Ishikawa (cell line): Measurements from ENCODE around the gene NDST1.

ENCODE experiments used
- CEBPB ChIP-seq: IDR thresholded peaks from 2 replicates; pipeline ENCODE4 v1.6.1; 2012
- CREB1 ChIP-seq: IDR thresholded peaks from 2 replicates; pipeline ENCODE4 v1.6.1; 2012; ENCODE audit warnings: low read depth
- EGR1 ChIP-seq: IDR thresholded peaks from 2 replicates; pipeline ENCODE4 v1.6.1; 2012
- EP300 ChIP-seq: IDR thresholded peaks from 2 replicates; pipeline ENCODE4 v1.6.1; 2012; ENCODE audit warnings: borderline replicate concordance
- FOXM1 ChIP-seq: IDR thresholded peaks from 2 replicates; pipeline ENCODE4 v1.6.1; 2012; ENCODE audit warnings: low read depth, borderline replicate concordance
- MAX ChIP-seq: IDR thresholded peaks from 2 replicates; pipeline ENCODE4 v1.6.1; 2012
- NFIC ChIP-seq: IDR thresholded peaks from 2 replicates; pipeline ENCODE4 v1.6.1; 2012
- RAD21 ChIP-seq: IDR thresholded peaks from 2 replicates; pipeline ENCODE4 v1.6.1; 2012; ENCODE audit warnings: low read depth
- REST ChIP-seq: IDR thresholded peaks from 2 replicates; pipeline ENCODE4 v1.6.1; 2012; ENCODE audit warnings: low read depth, mild to moderate bottlenecking
- TAF1 ChIP-seq: IDR thresholded peaks from 2 replicates; pipeline ENCODE4 v1.6.1; 2012; ENCODE audit warnings: low read depth, mild to moderate bottlenecking
- TCF12 ChIP-seq: IDR thresholded peaks from 2 replicates; pipeline ENCODE4 v1.6.1; 2012; ENCODE audit warnings: low read depth
- TEAD4 ChIP-seq: IDR thresholded peaks from 2 replicates; pipeline ENCODE4 v1.6.1; 2012
- USF1 ChIP-seq: IDR thresholded peaks from 2 replicates; pipeline ENCODE4 v1.6.1; 2012
- YY1 ChIP-seq: IDR thresholded peaks from 2 replicates; pipeline ENCODE4 v1.6.1; 2012; ENCODE audit warnings: low read depth
- ZBTB7A ChIP-seq: IDR thresholded peaks from 2 replicates; pipeline ENCODE4 v1.6.1; 2012; ENCODE audit warnings: low read depth

Gene NDST1

GRCh38 chr5:150490296-150490669 is 17.6 kb upstream of the NDST1 start:
- no peak for TF ChIP-seq NFIC
- TF ChIP-seq CEBPB, result no peak
- no peak for TF ChIP-seq ZBTB7A
- no peak for TF ChIP-seq EP300
- no peak for TF ChIP-seq YY1
- TF ChIP-seq REST, result no peak
- TF ChIP-seq MAX, result no peak
- TF ChIP-seq TEAD4, result no peak
- no peak for TF ChIP-seq CREB1
- TF ChIP-seq TAF1, result no peak
- TF ChIP-seq RAD21, result no peak
- no peak for TF ChIP-seq FOXM1
- no peak for TF ChIP-seq TCF12

- TF ChIP-seq TCF12 (no peak), USF1 (no peak), CEBPB (no peak), TAF1 (no peak), NFIC (no peak), EGR1 (no peak)
These were observed 17.2 kb upstream of the NDST1 start for GRCh38 chr5:150490754-150491153.

- TF ChIP-seq FOXM1 (no peak), TEAD4 (no peak), EGR1 (no peak), REST (no peak), RAD21 (no peak), YY1 (no peak), TCF12 (no peak), NFIC (no peak), USF1 (no peak), TAF1 (no peak), CREB1 (no peak), ZBTB7A (no peak), CEBPB (no peak), MAX (no peak), EP300 (no peak)
These were observed 16.1 kb upstream of the NDST1 start for GRCh38 chr5:150491876-150492275.

GRCh38 chr5:150492621-150493020 is 15.3 kb upstream of the NDST1 start:
- TF ChIP-seq TEAD4 (no peak), MAX (no peak)

- TF ChIP-seq NFIC, result no peak
- no peak for TF ChIP-seq CREB1
- TF ChIP-seq MAX, result no peak
- no peak for TF ChIP-seq YY1
- TF ChIP-seq EGR1, result no peak
- no peak for TF ChIP-seq TCF12
- TF ChIP-seq RAD21, result no peak
- no peak for TF ChIP-seq USF1
- TF ChIP-seq TEAD4, result no peak
- TF ChIP-seq TAF1, result no peak
These were observed 11.8 kb upstream of the NDST1 start for GRCh38 chr5:150496098-150496497.

- no peak for TF ChIP-seq YY1
- TF ChIP-seq CEBPB, result no peak
- no peak for TF ChIP-seq TAF1
- TF ChIP-seq TCF12, result no peak
- no peak for TF ChIP-seq EP300
- no peak for TF ChIP-seq FOXM1
- TF ChIP-seq RAD21, result no peak
- TF ChIP-seq EGR1, result no peak
- TF ChIP-seq ZBTB7A, result no peak
- TF ChIP-seq TEAD4, result no peak
- TF ChIP-seq CREB1, result no peak
- no peak for TF ChIP-seq NFIC
- TF ChIP-seq MAX, result no peak
- no peak for TF ChIP-seq USF1
- TF ChIP-seq REST, result no peak
These were observed 11.4 kb upstream of the NDST1 start for GRCh38 chr5:150496534-150496933.
